Kidney (tissue), 14 donors: ENCODE results near the gene FAM83B. TPM values are rescaled to one million over a fixed set of nuclear protein-coding genes. Genes with fewer than 3 reads are reported as not detected.

Source experiments
- DNase-seq, 5 donors: peaks; one replicate each; pipeline ENCODE4 v3.0.0-alpha.2; 2013 to 2020
- FAIRE-seq: peaks from 2 replicates; lab custom pipeline; 2012; peaks lifted over from hg19 to GRCh38; lab: Jason Lieb, UNC
- H3K27ac ChIP-seq, 2 donors: one replicate each; pipeline ENCODE4 v1.7.0; 2013; ENCODE audit warnings: low read depth in 2 of 2, low read length in 2 of 2, inconsistent platforms in 1 of 2
- H3K27me3 ChIP-seq: one replicate; pipeline ENCODE4 v1.7.1; 2013; ENCODE audit warnings: low read length, inconsistent platforms; ENCODE audit not compliant: control insufficient read depth, insufficient read depth
- H3K36me3 ChIP-seq, 3 donors: one replicate each; pipeline versions ENCODE4 v1.7.0 to v1.7.1; 2013; ENCODE audit warnings: low read length in 3 of 3, control low read depth in 1 of 3, inconsistent platforms in 1 of 3; ENCODE audit not compliant: insufficient read depth in 3 of 3, control insufficient read depth in 2 of 3
- H3K4me1 ChIP-seq, 3 donors: one replicate each; pipeline versions ENCODE4 v1.7.0 to v1.7.1; 2013; ENCODE audit warnings: low read length in 3 of 3, inconsistent platforms in 1 of 3, low read depth in 1 of 3; ENCODE audit not compliant: control insufficient read depth in 2 of 3, insufficient read depth in 2 of 3
- H3K4me3 ChIP-seq, 3 donors: one replicate each; pipeline versions ENCODE4 v1.7.0 to v1.8.1; 2013; ENCODE audit warnings: low read length in 3 of 3, control low read depth in 1 of 3, inconsistent platforms in 1 of 3
- H3K9ac ChIP-seq, 3 donors: one replicate each; pipeline versions ENCODE4 v1.7.0 to v1.7.1; 2013; ENCODE audit warnings: low read length in 3 of 3, control low read depth in 1 of 3, inconsistent platforms in 1 of 3
- H3K9me3 ChIP-seq, 3 donors: one replicate each; pipeline versions ENCODE4 v1.7.0 to v1.7.1; 2013; ENCODE audit warnings: low read length in 3 of 3, control low read depth in 1 of 3, inconsistent platforms in 1 of 3; ENCODE audit not compliant: control insufficient read depth in 2 of 3, insufficient read depth in 1 of 3
- intact Hi-C: fragments of 100-400 bp; cut with DNase I; formaldehyde crosslinking; loops from one replicate; pipeline ENCODE4 v1.11.1; 2022
- polyA plus RNA-seq: library from polyadenylated mRNA; stranded (reverse); fragments of 350-450 nt; fragmentation: Illumina TruSeq; extraction: RNeasy Lipid Tissue Mini Kit (QIAGEN cat#74804); gene quantifications from one replicate; pipeline ENCODE4 v1.2.3, GENCODE V29; 2014; ENCODE audit warnings: low read depth, low replicate concordance; ENCODE audit not compliant: insufficient read depth
- total RNA-seq: library from RNA; stranded (reverse); fragmentation: NEBNext Ultra II Directional; extraction: Animal tissue kit (Norgen Biotek cat#: 25700); gene quantifications from one replicate; pipeline ENCODE4 v1.2.1, GENCODE V29; 2021
- TF ChIP-seq, protein P1 (sequence below): IDR thresholded peaks from 3 replicates; pipeline ENCODE4 v1.5.1; 2012; ENCODE audit warnings: mild to moderate bottlenecking, moderate library complexity, borderline replicate concordance; ENCODE audit not compliant: insufficient read depth; ENCODE audit errors: extremely low read depth
- donor health status: control.
- donor health status: control.
- donor health status: control.
- donor health status: control.
- donor health status: control.
- donor health status: DM: yes; HTN: yes; CAD: no.
- donor health status: Normal renal cell carcinoma (clear cell type).

Gene FAM83B
- total and polyA plus RNA-seq, 2 donors from 2014 or later = 0.77 to 12.7 TPM

DNA sequence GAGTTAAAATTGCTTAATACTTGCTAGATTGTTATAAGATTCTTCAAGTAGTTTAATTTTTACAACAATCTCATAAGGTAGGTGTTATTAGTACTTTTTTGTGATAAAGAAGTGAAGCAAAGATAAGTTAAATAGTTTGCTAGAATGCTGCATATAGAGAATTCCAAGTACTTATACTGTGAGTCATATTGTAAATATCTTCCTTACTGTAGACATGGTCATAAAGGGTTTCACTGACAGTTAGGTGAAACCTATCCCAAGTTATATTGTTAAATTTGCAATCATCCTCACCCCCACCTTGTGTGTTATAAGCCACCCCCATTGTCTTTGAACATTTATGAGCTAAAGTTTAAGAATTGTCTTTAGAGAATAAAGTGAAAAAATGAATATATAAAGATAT, 142.0 kb downstream of the FAM83B start:
- intact Hi-C loops = no loop called here
- TF ChIP-seq, protein P1, sequence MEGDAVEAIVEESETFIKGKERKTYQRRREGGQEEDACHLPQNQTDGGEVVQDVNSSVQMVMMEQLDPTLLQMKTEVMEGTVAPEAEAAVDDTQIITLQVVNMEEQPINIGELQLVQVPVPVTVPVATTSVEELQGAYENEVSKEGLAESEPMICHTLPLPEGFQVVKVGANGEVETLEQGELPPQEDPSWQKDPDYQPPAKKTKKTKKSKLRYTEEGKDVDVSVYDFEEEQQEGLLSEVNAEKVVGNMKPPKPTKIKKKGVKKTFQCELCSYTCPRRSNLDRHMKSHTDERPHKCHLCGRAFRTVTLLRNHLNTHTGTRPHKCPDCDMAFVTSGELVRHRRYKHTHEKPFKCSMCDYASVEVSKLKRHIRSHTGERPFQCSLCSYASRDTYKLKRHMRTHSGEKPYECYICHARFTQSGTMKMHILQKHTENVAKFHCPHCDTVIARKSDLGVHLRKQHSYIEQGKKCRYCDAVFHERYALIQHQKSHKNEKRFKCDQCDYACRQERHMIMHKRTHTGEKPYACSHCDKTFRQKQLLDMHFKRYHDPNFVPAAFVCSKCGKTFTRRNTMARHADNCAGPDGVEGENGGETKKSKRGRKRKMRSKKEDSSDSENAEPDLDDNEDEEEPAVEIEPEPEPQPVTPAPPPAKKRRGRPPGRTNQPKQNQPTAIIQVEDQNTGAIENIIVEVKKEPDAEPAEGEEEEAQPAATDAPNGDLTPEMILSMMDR = no peak
- no peaks in the 10 kb centered on the region for H3K27me3 ChIP-seq
- no peaks in the 10 kb centered on the region for H3K4me1 ChIP-seq
- no peaks in the 10 kb centered on the region for H3K36me3 ChIP-seq
- FAIRE-seq = no peak
- peaks cover 0 to 3% (median 0%) of the 10 kb centered on the region in 3 donors for H3K9me3 ChIP-seq
- no peak for DNase-seq
- no peak overlapping the region for H3K4me3 ChIP-seq
- no peak overlapping the region for H3K9ac ChIP-seq
- no peak overlapping the region for H3K27ac ChIP-seq

DNA sequence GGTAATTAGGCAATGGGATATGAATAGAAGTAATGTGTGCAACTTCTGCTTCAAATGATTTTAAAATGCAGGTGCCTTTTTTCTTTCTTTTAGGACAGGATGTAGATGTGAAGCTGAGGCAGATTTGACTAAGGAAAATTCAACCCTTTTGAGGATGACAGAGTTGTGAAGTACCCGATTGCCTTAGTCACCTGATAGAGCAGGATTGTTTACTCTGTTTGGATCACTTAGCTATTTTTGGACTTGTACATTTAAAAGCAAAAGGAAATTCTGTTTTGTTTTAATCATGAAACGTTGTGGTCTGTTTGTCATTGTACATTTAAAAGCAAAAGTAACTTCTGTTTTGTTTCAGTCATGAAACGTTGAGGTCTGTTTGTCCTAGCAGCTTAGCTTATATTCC, 143.4 kb downstream of the FAM83B start:
- Histone ChIP-seq H3K4me1 (no peaks in the 10 kb centered on the region), H3K9ac (no peak overlapping the region), H3K9me3 (peaks cover 0 to 3% (median 0%) of the 10 kb centered on the region in 3 donors), H3K27me3 (no peaks in the 10 kb centered on the region), H3K4me3 (no peak overlapping the region), H3K36me3 (no peaks in the 10 kb centered on the region), H3K27ac (no peak overlapping the region)
- intact Hi-C loops = no loop called here
- TF ChIP-seq, protein P1 = no peak
- DNase-seq (no peak), FAIRE-seq (no peak)
